ENCODE data around the gene TAT.
"Not testable (repeated sequence)": the region's sequence is repeated elsewhere in the genome, so short reads cannot be mapped to it uniquely, and the experiment has no call there.

TAT gene
- long read RNA-seq, donor 1 = 0 reads
- long read RNA-seq, donor 2 = 0 reads
- long read RNA-seq, donor 3 = 0 reads
- long read RNA-seq, donor 4 = 0 reads
- long read RNA-seq, donor 5 = 0 reads
- long read RNA-seq, donor 6 = 0 reads
- long read RNA-seq, donor 7 = 0 reads
- long read RNA-seq, donor 8 = 0 reads

- DNase-seq = no peak
These were observed at the start of gene TAT for GRCh38 chr16:71576971-71577370. Gene TAT (minus strand): TSS chr16:71577092. CDS start chr16:71576415, 677 bp downstream.

- DNase-seq = peak; percentile 81
These were observed 49.3 kb upstream of the TAT start, which contains the start of gene MARVELD3 for GRCh38 chr16:71626018-71626857. Gene MARVELD3 (plus strand): TSS chr16:71626184. CDS start chr16:71626230, 46 bp downstream.

- DNase-seq = no peak
These were observed 48.4 kb upstream of the TAT start for GRCh38 chr16:71625113-71625850.

- no peak for DNase-seq
These were observed 46.7 kb upstream of the TAT start for GRCh38 chr16:71623597-71623996.

- no peak for DNase-seq
These were observed 45.2 kb upstream of the TAT start for GRCh38 chr16:71622088-71622487.

GRCh38 chr16:71618429-71618828 is 41.5 kb upstream of the TAT start:
- no peak for DNase-seq

GRCh38 chr16:71614956-71615355 is 38.1 kb upstream of the TAT start:
- DNase-seq = not testable (repeated sequence)

- DNase-seq = peak; percentile 46
These were observed 34.3 kb upstream of the TAT start for GRCh38 chr16:71610936-71611871.

- DNase-seq = no peak
These were observed 33.6 kb upstream of the TAT start for GRCh38 chr16:71610447-71610846.

GRCh38 chr16:71609066-71609465 is 32.2 kb upstream of the TAT start:
- DNase-seq = no peak

GRCh38 chr16:71600822-71601221 is 23.9 kb upstream of the TAT start:
- DNase-seq = no peak

GRCh38 chr16:71598426-71598825 is 21.5 kb upstream of the TAT start:
- not testable (repeated sequence) for DNase-seq

GRCh38 chr16:71595340-71595826 is 18.5 kb upstream of the TAT start:
- not testable (repeated sequence) for DNase-seq

- no peak for DNase-seq
These were observed 17.2 kb upstream of the TAT start for GRCh38 chr16:71594000-71594646.

- DNase-seq = no peak
These were observed 16.4 kb upstream of the TAT start for GRCh38 chr16:71593048-71593999.

GRCh38 chr16:71591917-71592316 is 15.0 kb upstream of the TAT start:
- DNase-seq = no peak

GRCh38 chr16:71590584-71590983 is 13.7 kb upstream of the TAT start:
- DNase-seq = no peak

- DNase-seq = not testable (repeated sequence)
These were observed 13.2 kb upstream of the TAT start for GRCh38 chr16:71590071-71590470.

- not testable (repeated sequence) for DNase-seq
These were observed 12.4 kb upstream of the TAT start for GRCh38 chr16:71589334-71589733.

GRCh38 chr16:71585318-71585703 is 8.4 kb upstream of the TAT start:
- no peak for DNase-seq
